Measurements from ENCODE around the gene TMEM14A.
"Not testable (repeated sequence)": the region's sequence is repeated elsewhere in the genome, so short reads cannot be mapped to it uniquely, and the experiment has no call there.

The TMEM14A gene

GRCh38 chr6:52670502-52671409 is at the start of gene TMEM14A:
Gene TMEM14A, plus strand, starts transcription at chr6:52671113. Its CDS starts 5,990 bp downstream, at chr6:52677103.
- DNase-seq: peak; percentile 90

GRCh38 chr6:52621631-52622030 is 49.3 kb upstream of the TMEM14A start:
- DNase-seq: no peak

GRCh38 chr6:52622810-52623209 is 48.1 kb upstream of the TMEM14A start:
- no peak for DNase-seq

- DNase-seq: no peak
Measured at GRCh38 chr6:52632011-52632410, 38.9 kb upstream of the TMEM14A start.

GRCh38 chr6:52634211-52634610 is 36.7 kb upstream of the TMEM14A start:
- no peak for DNase-seq

GRCh38 chr6:52635049-52635577 is 35.8 kb upstream of the TMEM14A start:
- DNase-seq: no peak

GRCh38 chr6:52636830-52637229 is 34.1 kb upstream of the TMEM14A start:
- no peak for DNase-seq

GRCh38 chr6:52639493-52639892 is 31.4 kb upstream of the TMEM14A start:
- DNase-seq: no peak

- no peak for DNase-seq
Measured at GRCh38 chr6:52640170-52640569, 30.7 kb upstream of the TMEM14A start.

- no peak for DNase-seq
Measured at GRCh38 chr6:52640916-52641315, 30.0 kb upstream of the TMEM14A start.

GRCh38 chr6:52641388-52641787 is 29.5 kb upstream of the TMEM14A start:
- no peak for DNase-seq

GRCh38 chr6:52641826-52642225 is 29.1 kb upstream of the TMEM14A start:
- DNase-seq: no peak

GRCh38 chr6:52642368-52642767 is 28.5 kb upstream of the TMEM14A start:
- DNase-seq: no peak

- no peak for DNase-seq
Measured at GRCh38 chr6:52643158-52643557, 27.8 kb upstream of the TMEM14A start.

- no peak for DNase-seq
Measured at GRCh38 chr6:52644253-52644652, 26.7 kb upstream of the TMEM14A start.

GRCh38 chr6:52645976-52646375 is 24.9 kb upstream of the TMEM14A start:
- no peak for DNase-seq

GRCh38 chr6:52647199-52647598 is 23.7 kb upstream of the TMEM14A start:
- no peak for DNase-seq

- no peak for DNase-seq
Measured at GRCh38 chr6:52649536-52650160, 21.3 kb upstream of the TMEM14A start.

- no peak for DNase-seq
Measured at GRCh38 chr6:52650941-52651340, 20.0 kb upstream of the TMEM14A start.

- DNase-seq: no peak
Measured at GRCh38 chr6:52653151-52653550, 17.8 kb upstream of the TMEM14A start.

GRCh38 chr6:52654007-52654406 is 16.9 kb upstream of the TMEM14A start:
- no peak for DNase-seq

- DNase-seq: no peak
Measured at GRCh38 chr6:52654592-52654991, 16.3 kb upstream of the TMEM14A start.

GRCh38 chr6:52655941-52656340 is 15.0 kb upstream of the TMEM14A start:
- not testable (repeated sequence) for DNase-seq

GRCh38 chr6:52657870-52658269 is 13.0 kb upstream of the TMEM14A start:
- DNase-seq: no peak
